NT2/D1 (cell line): ENCODE measurements around the gene PTPN1.
"Not testable (repeated sequence)": the region's sequence is repeated elsewhere in the genome, so short reads cannot be mapped to it uniquely, and the experiment has no call there.

Source experiments
- SUZ12 ChIP-seq: IDR thresholded peaks from 2 replicates; pipeline ENCODE4 v1.6.1; 2011; ENCODE audit not compliant: insufficient read length, insufficient read depth; ENCODE audit errors: extremely low read depth
- YY1 ChIP-seq: IDR thresholded peaks from 2 replicates; pipeline ENCODE4 v1.6.1; 2011; ENCODE audit not compliant: insufficient read length, insufficient read depth
- ZNF274 ChIP-seq: IDR thresholded peaks from 2 replicates; pipeline ENCODE4 v1.6.1; 2011; ENCODE audit warnings: mild to moderate bottlenecking, low read depth, low read length

DNA sequence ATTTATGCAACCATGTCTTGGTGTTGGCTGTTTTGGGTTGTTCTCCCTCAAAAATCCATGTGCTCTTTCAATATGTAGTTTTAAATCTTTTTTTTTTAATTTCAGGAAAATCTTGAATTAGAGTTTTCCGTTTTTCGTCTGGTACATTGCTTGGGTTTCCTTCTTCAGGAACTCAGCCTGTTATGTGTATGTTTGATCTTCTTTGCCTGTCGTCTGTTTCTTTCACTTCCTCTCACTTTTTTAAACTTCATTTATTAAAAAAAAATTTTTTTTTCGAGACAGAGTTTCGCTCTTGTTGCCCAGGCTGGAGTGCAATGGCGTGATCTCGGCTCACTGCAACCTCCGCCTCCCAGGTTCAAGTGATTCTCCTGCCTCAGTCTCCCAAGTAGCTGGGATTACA lies 29.6 kb downstream of the PTPN1 start:
- TF ChIP-seq ZNF274, SUZ12, YY1: not testable (repeated sequence)
